Measurements from ENCODE around the gene ACO1.
"Not testable (repeated sequence)": the region's sequence is repeated elsewhere in the genome, so short reads cannot be mapped to it uniquely, and the experiment has no call there.

The ACO1 gene

GRCh38 chr9:32384364-32385151 lies at the start of gene ACO1:
Gene ACO1, plus strand, starts transcription at chr9:32384643. Its CDS starts 20,864 bp downstream, at chr9:32405507.
- peak; percentile 68 for DNase-seq

GRCh38 chr9:32334916-32335895 lies 49.2 kb upstream of the ACO1 start:
- DNase-seq, result no peak

GRCh38 chr9:32339424-32339823 lies 45.0 kb upstream of the ACO1 start:
- no peak for DNase-seq

- no peak for DNase-seq
Observed at GRCh38 chr9:32340361-32340760, 44.1 kb upstream of the ACO1 start.

DNA sequence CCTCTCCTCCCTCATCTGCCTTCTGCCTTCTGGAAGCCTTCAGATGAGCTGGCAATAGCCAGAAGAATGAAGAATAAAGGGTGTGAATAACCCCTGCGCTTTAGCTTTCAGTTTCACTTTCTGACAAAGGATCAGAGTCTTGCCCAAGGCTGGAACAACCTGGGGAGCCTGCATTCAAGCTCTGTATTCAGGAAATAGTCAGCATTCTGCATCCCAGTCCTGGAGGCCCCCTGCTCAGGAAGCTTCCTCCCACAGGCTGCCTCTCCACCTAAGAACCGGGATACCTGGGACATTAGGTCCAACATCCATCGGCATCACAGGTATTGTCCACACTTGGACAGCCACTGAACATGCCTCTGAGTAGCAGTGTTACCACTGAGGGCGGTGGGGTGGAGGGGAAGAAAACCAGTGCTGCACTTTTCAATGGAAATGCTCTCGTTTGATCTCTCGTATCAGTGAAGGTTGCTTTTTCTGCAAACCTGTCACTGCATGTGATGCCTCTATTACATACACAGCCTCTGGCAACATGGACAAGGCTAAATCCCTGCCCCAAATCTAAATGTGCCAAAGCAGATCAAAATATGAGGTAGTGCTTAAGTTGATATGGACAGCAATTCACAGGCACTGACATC lies 39.8 kb upstream of the ACO1 start:
- DNase-seq, result no peak

DNA sequence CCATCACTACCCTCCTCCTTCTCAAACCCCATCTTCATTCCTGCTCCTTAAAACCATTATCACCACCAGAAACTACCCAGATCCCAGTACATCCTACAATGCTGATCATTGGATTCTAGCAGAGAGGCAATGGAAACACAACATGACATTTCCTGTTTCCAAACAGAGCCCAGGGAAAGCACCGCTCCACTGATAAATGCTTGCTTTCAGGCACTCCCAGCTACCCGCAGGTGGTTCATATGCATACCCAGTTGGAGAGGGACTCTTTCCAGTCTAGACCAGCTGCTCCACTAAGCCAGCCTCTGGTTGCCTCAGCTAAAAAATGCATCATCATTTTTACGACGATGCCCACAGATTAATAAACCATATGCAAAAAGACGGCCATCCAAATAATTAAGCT lies 39.2 kb upstream of the ACO1 start:
- DNase-seq, result no peak

GRCh38 chr9:32347571-32347970 lies 36.9 kb upstream of the ACO1 start:
- no peak for DNase-seq

- no peak for DNase-seq
Observed at GRCh38 chr9:32348106-32348695, 36.2 kb upstream of the ACO1 start.

GRCh38 chr9:32349013-32349412 lies 35.4 kb upstream of the ACO1 start:
- DNase-seq, result no peak

GRCh38 chr9:32350682-32351081 lies 33.8 kb upstream of the ACO1 start:
- no peak for DNase-seq

GRCh38 chr9:32351845-32352244 lies 32.6 kb upstream of the ACO1 start:
- DNase-seq, result no peak

- DNase-seq, result not testable (repeated sequence)
Observed at GRCh38 chr9:32353476-32353875, 31.0 kb upstream of the ACO1 start.

GRCh38 chr9:32359452-32359851 lies 25.0 kb upstream of the ACO1 start:
- DNase-seq, result no peak

GRCh38 chr9:32360983-32361673 lies 23.3 kb upstream of the ACO1 start:
- no peak for DNase-seq

DNA sequence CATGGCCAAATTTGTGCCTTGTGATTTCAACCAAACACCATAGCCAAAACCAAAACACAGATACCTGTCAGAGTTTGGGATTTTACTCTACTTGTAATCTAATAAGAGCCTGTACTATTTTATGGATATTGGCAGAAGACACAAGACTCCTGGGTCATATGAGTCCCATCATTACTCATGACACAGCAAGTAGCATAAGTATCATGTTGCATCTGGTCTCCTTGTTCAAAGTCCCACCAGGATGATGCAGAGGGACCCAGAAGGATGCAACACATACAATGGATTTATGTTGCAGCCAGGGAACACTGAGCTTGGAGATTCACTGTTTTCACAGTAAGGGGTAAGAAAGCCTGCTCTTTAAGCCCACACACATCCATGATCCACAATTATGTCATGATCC lies 13.2 kb upstream of the ACO1 start:
- no peak for DNase-seq

DNA sequence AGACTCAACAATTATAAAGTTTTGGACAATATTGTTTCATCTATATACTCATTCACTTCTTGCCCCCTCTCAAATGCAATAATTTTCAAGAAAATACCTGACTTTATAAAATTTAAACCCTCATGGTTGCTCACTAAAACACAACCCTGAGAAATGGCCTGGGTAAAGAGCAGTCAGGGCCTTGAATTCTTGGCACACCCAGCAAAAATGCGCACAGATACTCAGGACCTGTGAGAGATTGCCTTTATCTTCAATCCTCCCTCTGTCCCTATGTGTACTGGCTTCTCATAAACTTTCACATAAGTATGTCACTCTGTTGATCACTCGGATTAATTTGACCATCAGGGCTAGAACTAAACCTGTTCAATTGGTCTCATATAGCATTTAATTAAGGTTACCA lies 12.8 kb upstream of the ACO1 start:
- DNase-seq, result no peak

- no peak for DNase-seq
Observed at GRCh38 chr9:32376285-32376684, 8.2 kb upstream of the ACO1 start.

- no peak for DNase-seq
Observed at GRCh38 chr9:32378496-32378895, 5.9 kb upstream of the ACO1 start.

DNA sequence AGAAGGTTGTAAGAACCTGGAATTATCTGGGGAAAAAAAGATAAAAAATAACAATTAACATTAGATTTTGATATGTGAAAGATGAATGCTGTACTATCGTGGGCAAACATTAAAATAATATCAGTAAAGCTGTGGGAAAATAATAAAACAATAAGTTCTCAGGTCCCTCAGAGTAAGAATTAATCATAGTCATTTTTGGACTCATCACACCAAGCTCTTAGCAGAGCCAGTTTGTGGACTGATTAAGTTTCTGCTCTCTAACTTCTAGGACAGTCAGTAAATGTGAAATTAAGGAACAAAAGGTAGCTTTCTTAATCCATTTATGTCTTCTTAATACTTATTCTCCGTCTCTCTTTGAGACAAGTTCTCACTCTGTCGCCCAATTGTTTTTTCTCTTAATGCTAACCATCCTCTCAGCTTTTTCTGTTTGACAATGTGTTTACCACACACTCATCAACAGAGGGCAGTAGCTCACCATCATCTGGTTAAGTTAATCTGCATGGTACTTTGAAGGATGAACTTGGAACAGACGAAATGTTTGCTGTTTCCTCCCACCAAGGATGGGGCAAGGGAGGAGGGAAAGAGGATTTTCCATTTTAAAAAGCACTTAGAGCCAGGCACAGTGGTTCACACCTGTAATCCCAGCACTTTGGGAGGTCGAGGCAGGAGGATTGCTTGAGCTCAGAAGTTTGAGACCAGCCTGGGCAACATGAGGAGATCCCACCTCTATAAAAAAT lies 5.3 kb upstream of the ACO1 start:
- DNase-seq, result no peak

GRCh38 chr9:32380944-32381343 lies 3.5 kb upstream of the ACO1 start:
- DNase-seq, result no peak

- no peak for DNase-seq
Observed at GRCh38 chr9:32382565-32383320, 1.7 kb upstream of the ACO1 start.

Data from cortex of kidney (tissue), 1 donor.